GM10266 (cell line): ENCODE measurements around the gene HELZ.

ENCODE experiments used
- DNase-seq: peaks from one replicate; pipeline ENCODE4 v3.0.0; 2012; ENCODE audit errors: extremely low spot score
- CTCF ChIP-seq: IDR thresholded peaks from 2 replicates; pipeline ENCODE4 v1.5.1; 2012; ENCODE audit warnings: mild to moderate bottlenecking, low read depth; ENCODE audit not compliant: control insufficient read depth, insufficient read depth; ENCODE audit errors: missing control alignments

The HELZ gene

GRCh38 chr17:67183531-67183930 is 61.5 kb downstream of the HELZ start:
- TF ChIP-seq CTCF = no peak
- no peak for DNase-seq

- DNase-seq = no peak
- TF ChIP-seq CTCF = no peak
These were observed 63.2 kb downstream of the HELZ start for GRCh38 chr17:67181825-67182224.

DNA sequence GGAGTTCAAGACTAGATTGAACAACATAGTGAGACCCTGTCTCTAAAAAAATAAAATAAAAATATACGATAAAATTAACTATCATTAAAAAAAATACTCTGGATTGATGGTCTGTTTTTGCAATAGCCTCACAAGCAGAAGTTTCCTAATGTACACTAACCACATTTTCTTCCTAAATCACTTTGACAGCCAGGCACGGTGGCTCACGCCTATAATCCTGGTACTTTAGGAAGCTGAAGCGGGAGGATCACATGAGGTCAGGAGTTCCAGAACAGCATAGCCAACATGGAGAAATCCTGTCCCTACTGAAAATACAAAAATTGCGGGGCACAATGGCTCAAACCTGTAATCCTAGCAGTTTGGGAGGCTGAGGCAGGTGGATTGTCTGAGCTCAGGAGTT is 64.7 kb downstream of the HELZ start:
- TF ChIP-seq CTCF = no peak
- no peak for DNase-seq

- DNase-seq = no peak
- TF ChIP-seq CTCF = no peak
These were observed 66.4 kb downstream of the HELZ start for GRCh38 chr17:67178555-67178954.

DNA sequence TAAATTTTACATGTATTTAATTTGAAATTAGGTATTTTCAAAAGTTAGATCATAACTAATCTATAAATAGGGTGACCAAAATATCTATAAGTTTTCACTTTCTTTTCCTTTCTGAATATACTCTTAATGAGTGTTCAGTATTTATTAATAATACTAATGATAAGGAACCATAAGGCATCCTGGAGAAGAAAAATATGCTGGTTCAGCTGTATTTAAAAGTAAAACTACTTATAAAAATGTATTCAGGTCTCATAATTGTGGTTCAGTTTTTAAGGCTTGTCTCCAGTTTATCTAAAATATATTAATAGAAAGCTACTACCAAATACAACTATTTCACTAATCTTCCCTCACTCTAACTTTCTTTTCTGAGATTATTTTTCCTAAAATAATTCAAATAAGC is 67.3 kb downstream of the HELZ start:
- TF ChIP-seq CTCF = no peak
- DNase-seq = no peak

DNA sequence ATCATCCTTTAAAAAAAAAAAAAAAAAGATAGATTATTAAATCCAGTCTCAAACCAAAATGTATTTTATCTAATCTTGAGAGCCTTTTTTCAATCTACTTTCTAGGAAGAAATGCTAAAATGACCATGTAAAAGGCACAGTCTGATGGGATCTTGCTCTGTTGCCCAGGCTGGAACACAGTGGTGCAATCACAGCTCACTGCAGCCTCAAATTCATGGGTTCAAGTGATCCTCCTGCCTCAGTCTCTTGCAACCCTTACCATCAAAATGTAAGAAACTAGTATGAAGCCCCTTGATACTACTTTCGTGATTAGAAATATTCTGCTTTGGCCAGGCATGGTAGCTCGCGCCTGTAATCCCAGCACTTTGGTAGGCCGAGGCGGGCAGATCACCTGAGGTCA is 70.8 kb downstream of the HELZ start:
- DNase-seq = no peak
- TF ChIP-seq CTCF = no peak

- no peak for TF ChIP-seq CTCF
- peak; percentile 58 for DNase-seq
These were observed 73.4 kb downstream of the HELZ start for GRCh38 chr17:67171560-67171959.

DNA sequence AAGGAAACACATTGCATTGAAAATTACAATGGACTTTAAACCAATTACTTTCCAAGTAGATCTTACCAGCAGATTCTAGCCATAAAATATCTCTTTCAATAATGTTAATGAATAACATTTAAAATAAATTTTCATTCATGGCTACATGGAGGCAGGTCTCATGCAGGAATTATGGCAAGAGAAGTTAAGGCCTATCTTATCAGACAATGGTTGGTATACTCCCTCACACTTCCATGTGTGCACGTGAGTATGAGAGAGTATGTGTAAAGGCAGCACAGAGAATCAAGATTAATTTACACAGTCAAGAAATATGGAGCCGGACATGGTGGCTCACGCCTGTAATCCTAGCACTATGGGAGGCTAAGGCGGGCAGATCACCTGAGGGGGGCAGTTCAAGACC is 76.5 kb downstream of the HELZ start:
- TF ChIP-seq CTCF = no peak
- DNase-seq = no peak
